Measurements from ENCODE around the gene SMIM43. TPM values are rescaled to one million over a fixed set of nuclear protein-coding genes. Genes with fewer than 3 reads are reported as not detected.
A peak's percentile ranks its signal among the peaks of the same experiment; 100 is the strongest.
"Not testable (repeated sequence)": the region's sequence is repeated elsewhere in the genome, so short reads cannot be mapped to it uniquely, and the experiment has no call there.

The SMIM43 gene
- total RNA-seq, 2 donors from 2014 or later: not detected

- no peak for DNase-seq
- Mint-ChIP-seq H3K27me3 (peaks cover 61% of the 10 kb centered on the region), H3K4me1 (peaks cover 3% of the 10 kb centered on the region), H3K4me3 (no peak overlapping the region), H3K27ac (no peak overlapping the region), H3K36me3 (ENCODE audit: low read depth) (no peaks in the 10 kb centered on the region)
- no peak for ATAC-seq
- H3K9me3 ChIP-seq (ENCODE audit: control insufficient read depth, low read length, poor library complexity, severe bottlenecking): no peaks in the 10 kb centered on the region
Observed at GRCh38 chr4:121771869-121772268, 6.9 kb upstream of the SMIM43 start.

GRCh38 chr4:121769341-121769740 is 4.4 kb upstream of the SMIM43 start:
- no peak for DNase-seq
- H3K4me3 Mint-ChIP-seq: no peak overlapping the region
- peaks cover 72% of the 10 kb centered on the region for H3K27me3 Mint-ChIP-seq

GRCh38 chr4:121767166-121767565 is 2.2 kb upstream of the SMIM43 start:
- no peak for ATAC-seq
- DNase-seq: no peak
- Mint-ChIP-seq H3K4me1 (peaks cover 4% of the 10 kb centered on the region), H3K27ac (no peak overlapping the region), H3K27me3 (peaks cover 78% of the 10 kb centered on the region), H3K36me3 (ENCODE audit: low read depth) (peaks cover 10% of the 10 kb centered on the region), H3K4me3 (no peak overlapping the region)
- no peaks in the 10 kb centered on the region for H3K9me3 ChIP-seq (ENCODE audit: control insufficient read depth, low read length, poor library complexity, severe bottlenecking)

More at GRCh38 chr4:121769341-121769740, 4.4 kb upstream of the SMIM43 start:
- Mint-ChIP-seq H3K27ac (no peak overlapping the region), H3K36me3 (ENCODE audit: low read depth) (peaks cover 4% of the 10 kb centered on the region), H3K4me1 (peaks cover 4% of the 10 kb centered on the region)
- no peaks in the 10 kb centered on the region for H3K9me3 ChIP-seq (ENCODE audit: control insufficient read depth, low read length, poor library complexity, severe bottlenecking)
- no peak for ATAC-seq

- Mint-ChIP-seq H3K27ac (no peak overlapping the region), H3K4me1 (peaks cover 4% of the 10 kb centered on the region), H3K36me3 (ENCODE audit: low read depth) (peaks cover 10% of the 10 kb centered on the region), H3K4me3 (no peak overlapping the region), H3K27me3 (peaks cover 83% of the 10 kb centered on the region)
- H3K9me3 ChIP-seq (ENCODE audit: control insufficient read depth, low read length, poor library complexity, severe bottlenecking): no peaks in the 10 kb centered on the region
- ATAC-seq (no peak), DNase-seq (no peak)
Observed at GRCh38 chr4:121765971-121766538, 1.1 kb upstream of the SMIM43 start.

- no peak for DNase-seq
- H3K9me3 ChIP-seq (ENCODE audit: control insufficient read depth, low read length, poor library complexity, severe bottlenecking): no peaks in the 10 kb centered on the region
- peaks cover 10% of the 10 kb centered on the region for H3K36me3 Mint-ChIP-seq (ENCODE audit: low read depth)
- ATAC-seq: no peak
- H3K27ac Mint-ChIP-seq: no peak overlapping the region
- peak overlapping the region; percentile 66 for H3K4me3 Mint-ChIP-seq
- H3K4me1 Mint-ChIP-seq: peaks cover 4% of the 10 kb centered on the region
- peaks cover 83% of the 10 kb centered on the region for H3K27me3 Mint-ChIP-seq
Observed at GRCh38 chr4:121765368-121765705, 373 bp upstream of the SMIM43 start.

GRCh38 chr4:121764303-121764701 is 662 bp downstream of the SMIM43 start:
- DNase-seq: no peak
- no peaks in the 10 kb centered on the region for H3K9me3 ChIP-seq (ENCODE audit: control insufficient read depth, low read length, poor library complexity, severe bottlenecking)
- Mint-ChIP-seq H3K27me3 (peaks cover 83% of the 10 kb centered on the region), H3K27ac (no peak overlapping the region), H3K4me1 (peaks cover 4% of the 10 kb centered on the region), H3K36me3 (ENCODE audit: low read depth) (peaks cover 10% of the 10 kb centered on the region), H3K4me3 (peak overlapping the region; percentile 73)
- ATAC-seq: no peak

GRCh38 chr4:121760205-121760604 is 4.8 kb downstream of the SMIM43 start:
- Mint-ChIP-seq H3K27ac (no peak overlapping the region), H3K27me3 (peaks cover 73% of the 10 kb centered on the region), H3K4me1 (peaks cover under 1% of the 10 kb centered on the region), H3K36me3 (ENCODE audit: low read depth) (peaks cover 7% of the 10 kb centered on the region), H3K4me3 (no peak overlapping the region)
- no peaks in the 10 kb centered on the region for H3K9me3 ChIP-seq (ENCODE audit: control insufficient read depth, low read length, poor library complexity, severe bottlenecking)
- ATAC-seq: no peak
- DNase-seq: no peak

GRCh38 chr4:121758925-121759568 is 5.9 kb downstream of the SMIM43 start:
- no peak for ATAC-seq
- no peaks in the 10 kb centered on the region for H3K9me3 ChIP-seq (ENCODE audit: control insufficient read depth, low read length, poor library complexity, severe bottlenecking)
- Mint-ChIP-seq H3K4me1 (no peaks in the 10 kb centered on the region), H3K27me3 (peaks cover 76% of the 10 kb centered on the region), H3K4me3 (no peak overlapping the region), H3K27ac (no peak overlapping the region), H3K36me3 (ENCODE audit: low read depth) (peaks cover 5% of the 10 kb centered on the region)
- DNase-seq: no peak

GRCh38 chr4:121752142-121752541 is 12.8 kb downstream of the SMIM43 start:
- H3K4me1 Mint-ChIP-seq; H3K27ac Mint-ChIP-seq; H3K9me3 ChIP-seq (ENCODE audit: control insufficient read depth, low read length, poor library complexity, severe bottlenecking); H3K36me3 Mint-ChIP-seq (ENCODE audit: low read depth); DNase-seq; ATAC-seq; H3K4me3 Mint-ChIP-seq: not testable (repeated sequence)
- peaks cover 63% of the 10 kb centered on the region for H3K27me3 Mint-ChIP-seq

- Mint-ChIP-seq H3K4me1 (no peaks in the 10 kb centered on the region), H3K27me3 (peaks cover 41% of the 10 kb centered on the region), H3K36me3 (ENCODE audit: low read depth) (no peaks in the 10 kb centered on the region), H3K27ac (no peak overlapping the region), H3K4me3 (no peak overlapping the region)
- H3K9me3 ChIP-seq (ENCODE audit: control insufficient read depth, low read length, poor library complexity, severe bottlenecking): no peaks in the 10 kb centered on the region
- no peak for DNase-seq
- no peak for ATAC-seq
Observed at GRCh38 chr4:121749225-121749624, 15.7 kb downstream of the SMIM43 start.

- H3K36me3 Mint-ChIP-seq (ENCODE audit: low read depth): no peaks in the 10 kb centered on the region
- no peaks in the 10 kb centered on the region for H3K9me3 ChIP-seq (ENCODE audit: control insufficient read depth, low read length, poor library complexity, severe bottlenecking)
- no peak overlapping the region for H3K27ac Mint-ChIP-seq
- no peaks in the 10 kb centered on the region for H3K4me1 Mint-ChIP-seq
- no peak for DNase-seq
- no peak for ATAC-seq
- H3K27me3 Mint-ChIP-seq: peaks cover 39% of the 10 kb centered on the region
- H3K4me3 Mint-ChIP-seq: no peak overlapping the region
Observed at GRCh38 chr4:121742794-121743193, 22.2 kb downstream of the SMIM43 start.

- H3K27ac Mint-ChIP-seq: no peak overlapping the region
Observed at GRCh38 chr4:121741751-121742150, 23.2 kb downstream of the SMIM43 start.

GRCh38 chr4:121740796-121741409 is 24.1 kb downstream of the SMIM43 start:
- Mint-ChIP-seq H3K4me1 (no peaks in the 10 kb centered on the region), H3K27me3 (peaks cover 51% of the 10 kb centered on the region), H3K4me3 (no peak overlapping the region), H3K36me3 (ENCODE audit: low read depth) (no peaks in the 10 kb centered on the region), H3K27ac (peak overlapping the region; percentile 3)
- no peaks in the 10 kb centered on the region for H3K9me3 ChIP-seq (ENCODE audit: control insufficient read depth, low read length, poor library complexity, severe bottlenecking)
- ATAC-seq (no peak), DNase-seq (no peak)

More at GRCh38 chr4:121741751-121742150, 23.2 kb downstream of the SMIM43 start:
- peaks cover 43% of the 10 kb centered on the region for H3K27me3 Mint-ChIP-seq
- ATAC-seq: no peak
- H3K9me3 ChIP-seq (ENCODE audit: control insufficient read depth, low read length, poor library complexity, severe bottlenecking): no peaks in the 10 kb centered on the region
- H3K4me3 Mint-ChIP-seq: no peak overlapping the region
- DNase-seq: no peak
- no peaks in the 10 kb centered on the region for H3K36me3 Mint-ChIP-seq (ENCODE audit: low read depth)
- no peaks in the 10 kb centered on the region for H3K4me1 Mint-ChIP-seq

- ATAC-seq: no peak
- H3K4me3 Mint-ChIP-seq: no peak overlapping the region
Observed at GRCh38 chr4:121739575-121739974, 25.4 kb downstream of the SMIM43 start.

More at GRCh38 chr4:121739575-121739974, 25.4 kb downstream of the SMIM43 start:
- H3K9me3 ChIP-seq (ENCODE audit: control insufficient read depth, low read length, poor library complexity, severe bottlenecking): no peaks in the 10 kb centered on the region
- no peak for DNase-seq
- peaks cover 2% of the 10 kb centered on the region for H3K36me3 Mint-ChIP-seq (ENCODE audit: low read depth)
- no peak overlapping the region for H3K27ac Mint-ChIP-seq
- peaks cover 4% of the 10 kb centered on the region for H3K4me1 Mint-ChIP-seq
- H3K27me3 Mint-ChIP-seq: peaks cover 62% of the 10 kb centered on the region

Data from T-helper 17 cell (primary cell).